AML-193 (cell line): ENCODE results near the gene FXYD5.

ENCODE experiments used
- DNase-seq, 2 experiments: peaks; one replicate each; lab custom pipeline; 2025; lab: John Stamatoyannopoulos, UW

The FXYD5 gene

GRCh38 chr19:35212241-35212640 lies 57.7 kb downstream of the FXYD5 start:
- DNase-seq = no peak

GRCh38 chr19:35213663-35214632 lies 59.4 kb downstream of the FXYD5 start:
- DNase-seq = peak; percentile 44 to 49

- DNase-seq = no peak
Observed at GRCh38 chr19:35214766-35215422, 60.4 kb downstream of the FXYD5 start.

- DNase-seq = no peak
Observed at GRCh38 chr19:35216016-35216832, 61.7 kb downstream of the FXYD5 start.

GRCh38 chr19:35216833-35217648 lies 62.5 kb downstream of the FXYD5 start:
- DNase-seq = peak; percentile 18 to 42

GRCh38 chr19:35217649-35217990 lies 63.1 kb downstream of the FXYD5 start:
- DNase-seq = no peak

- no peak for DNase-seq
Observed at GRCh38 chr19:35219008-35219407, 64.5 kb downstream of the FXYD5 start.
